ENCODE measurements around the gene GPAM. TPM values are rescaled to one million over a fixed set of nuclear protein-coding genes. Genes with fewer than 3 reads are reported as not detected.
A peak's percentile ranks its signal among the peaks of the same experiment; 100 is the strongest.

Gene GPAM
- total and polyA plus RNA-seq, 2 of the 8 experiments (the other 6 are each of a cell fraction or from before 2014, with no cell fraction given), result 5.5 to 15.5 TPM

DNA sequence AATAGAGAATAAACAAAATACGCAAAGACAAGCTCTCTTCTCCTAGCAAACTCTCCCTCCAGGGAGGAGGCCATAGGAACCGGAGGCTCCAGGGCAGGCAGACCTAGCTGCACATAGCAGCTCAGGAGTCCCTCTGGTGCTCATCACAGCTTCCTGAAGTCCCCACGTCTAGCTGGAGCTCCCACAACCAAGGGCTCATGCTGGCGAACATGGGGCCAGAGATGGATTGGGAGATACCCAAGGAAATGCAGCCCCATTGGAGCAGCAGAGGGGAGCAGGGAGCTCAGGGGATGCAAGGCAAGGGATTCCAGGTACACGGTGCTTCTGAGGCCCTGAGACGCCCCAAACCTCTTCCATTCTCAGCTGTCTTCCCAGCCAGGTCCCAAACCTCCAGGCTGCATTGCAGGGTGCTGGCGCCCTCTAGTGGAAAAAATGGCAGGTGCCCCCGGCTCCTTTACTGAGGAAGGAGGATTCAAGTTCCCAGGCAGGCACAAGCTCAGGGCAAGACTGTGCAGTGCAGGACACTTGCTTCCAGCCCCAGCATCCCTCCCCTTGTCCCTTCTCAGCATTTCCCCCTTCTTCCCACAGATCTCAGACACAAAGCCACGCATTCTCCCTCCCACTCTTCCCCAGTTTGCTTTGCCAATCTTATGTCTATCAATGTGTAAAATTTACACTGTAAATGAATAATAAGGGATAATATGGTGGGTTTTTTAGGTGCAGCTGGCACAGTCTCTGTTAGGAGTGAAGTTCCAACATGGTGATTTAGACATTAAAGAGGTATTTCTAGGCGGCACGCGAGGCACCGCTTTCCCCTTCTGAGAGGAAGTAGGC, 46.2 kb downstream of the GPAM start (continued):
- no peak for TF ChIP-seq RXRA (IDR thresholded peaks at IDR 0.05; ENCODE audit: insufficient read depth, low read depth, low read length)
- no peak for TF ChIP-seq CREB1 (IDR thresholded peaks at IDR 0.05)
- no peak for TF ChIP-seq POLR2AphosphoS5 (IDR thresholded peaks at IDR 0.05; ENCODE audit: low read depth, low read length)
- TF ChIP-seq CBX8 (IDR thresholded peaks at IDR 0.05; ENCODE audit: borderline replicate concordance, low read depth, low read length), result no peak
- peak; percentile 97 for TF ChIP-seq TEAD4 (IDR thresholded peaks at IDR 0.05; ENCODE audit: low read depth, low read length)
- TF ChIP-seq, protein P1, sequence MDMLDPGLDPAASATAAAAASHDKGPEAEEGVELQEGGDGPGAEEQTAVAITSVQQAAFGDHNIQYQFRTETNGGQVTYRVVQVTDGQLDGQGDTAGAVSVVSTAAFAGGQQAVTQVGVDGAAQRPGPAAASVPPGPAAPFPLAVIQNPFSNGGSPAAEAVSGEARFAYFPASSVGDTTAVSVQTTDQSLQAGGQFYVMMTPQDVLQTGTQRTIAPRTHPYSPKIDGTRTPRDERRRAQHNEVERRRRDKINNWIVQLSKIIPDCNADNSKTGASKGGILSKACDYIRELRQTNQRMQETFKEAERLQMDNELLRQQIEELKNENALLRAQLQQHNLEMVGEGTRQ (IDR thresholded peaks at IDR 0.05; ENCODE audit: low read length), result no peak
- TF ChIP-seq CTBP2 (IDR thresholded peaks at IDR 0.05; ENCODE audit: borderline replicate concordance, insufficient read depth, insufficient read length, low read length), result no peak
- no peak for TF ChIP-seq KDM4A (IDR thresholded peaks at IDR 0.05; ENCODE audit: low read depth, low read length, severe bottlenecking)
- no peak for TF ChIP-seq GTF2F1 (IDR thresholded peaks at IDR 0.05; ENCODE audit: borderline replicate concordance, low read depth, low read length)
- TF ChIP-seq, protein P2, sequence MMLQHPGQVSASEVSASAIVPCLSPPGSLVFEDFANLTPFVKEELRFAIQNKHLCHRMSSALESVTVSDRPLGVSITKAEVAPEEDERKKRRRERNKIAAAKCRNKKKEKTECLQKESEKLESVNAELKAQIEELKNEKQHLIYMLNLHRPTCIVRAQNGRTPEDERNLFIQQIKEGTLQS (IDR thresholded peaks at IDR 0.05; ENCODE audit: insufficient read depth, low read depth, low read length), result no peak
- TF ChIP-seq RFX5 (IDR thresholded peaks at IDR 0.05; ENCODE audit: borderline replicate concordance, low read depth, low read length), result no peak
- no peak for TF ChIP-seq HDAC2 (IDR thresholded peaks at IDR 0.05; ENCODE audit: borderline replicate concordance in 1 of 2, low read depth in 2 of 2, low read length in 2 of 2)
- TF ChIP-seq SIRT6 (IDR thresholded peaks at IDR 0.05; ENCODE audit: low read length), result no peak
- TF ChIP-seq HDAC6 (IDR thresholded peaks at IDR 0.05; ENCODE audit: low read depth, low read length), result no peak
- TF ChIP-seq SIN3A (conservative IDR thresholded peaks at IDR 0.05 in 1 of 2, IDR thresholded peaks at IDR 0.05 in 1 of 2; ENCODE audit: low read depth in 1 of 2, low read length in 2 of 2), result no peak
- TF ChIP-seq GABPA (IDR thresholded peaks at IDR 0.05; ENCODE audit: borderline replicate concordance, insufficient read depth, low read length), result no peak
- no peak for TF ChIP-seq EP300 (IDR thresholded peaks at IDR 0.05; ENCODE audit: borderline replicate concordance in 1 of 2, low read depth in 2 of 2, low read length in 2 of 2)
- TF ChIP-seq TBP (IDR thresholded peaks at IDR 0.05; ENCODE audit: low read depth, low read length), result peak; percentile 21; the same call in 1 of the 2 replicates
- no peak for TF ChIP-seq SP2 (IDR thresholded peaks at IDR 0.05; ENCODE audit: low read length)
- TF ChIP-seq FOSL1 (IDR thresholded peaks at IDR 0.05; ENCODE audit: insufficient read depth, low read depth, low read length), result no peak
- TF ChIP-seq CHD1 (IDR thresholded peaks at IDR 0.05; ENCODE audit: low read depth, low read length), result no peak
- no peak for TF ChIP-seq CEBPB (IDR thresholded peaks at IDR 0.05; ENCODE audit: low read depth, low read length)

All from H1 (cell line).